ENCODE data around the gene EXT2.

The EXT2 gene

DNA sequence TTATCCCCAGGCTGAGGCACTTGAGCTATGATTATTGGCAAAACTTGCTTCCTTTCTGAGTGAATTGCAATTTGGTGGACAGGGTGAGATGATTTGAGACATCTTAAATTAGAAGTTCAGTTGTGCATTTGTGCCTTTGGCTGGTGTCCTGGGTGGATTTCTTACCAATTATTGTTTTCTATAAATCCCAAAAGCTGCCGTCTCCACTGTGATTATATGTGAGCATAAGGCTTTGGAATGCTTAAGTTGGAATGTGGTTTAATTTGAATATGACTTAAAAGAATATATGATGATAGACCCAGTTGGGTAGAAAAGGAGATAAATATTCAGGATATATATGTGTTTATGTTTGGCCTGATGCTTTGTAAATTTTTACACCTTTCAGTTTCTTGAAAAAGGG lies 70.0 kb downstream of the EXT2 start:
- DNase-seq (ENCODE audit: low read depth): no peak

DNA sequence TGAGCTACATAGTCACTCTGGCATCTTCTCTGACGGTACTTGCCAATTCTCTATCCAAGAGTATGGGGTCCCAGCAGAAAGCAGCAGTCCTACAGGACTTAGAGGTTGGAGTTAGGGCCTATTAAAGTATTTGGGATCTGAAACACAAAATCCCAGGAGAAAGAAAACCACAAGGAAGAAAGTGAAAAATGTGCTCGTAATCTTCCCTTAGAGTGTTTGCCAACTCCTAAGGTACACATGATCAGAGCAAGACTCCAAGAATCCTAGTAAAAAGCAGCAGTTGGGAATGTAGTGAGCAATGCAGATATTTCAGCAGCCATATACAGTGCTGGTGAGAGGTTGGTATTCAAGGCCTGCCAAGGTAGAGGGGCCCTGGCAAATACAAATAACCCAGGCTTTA lies 71.6 kb downstream of the EXT2 start:
- DNase-seq (ENCODE audit: low read depth): no peak

DNA sequence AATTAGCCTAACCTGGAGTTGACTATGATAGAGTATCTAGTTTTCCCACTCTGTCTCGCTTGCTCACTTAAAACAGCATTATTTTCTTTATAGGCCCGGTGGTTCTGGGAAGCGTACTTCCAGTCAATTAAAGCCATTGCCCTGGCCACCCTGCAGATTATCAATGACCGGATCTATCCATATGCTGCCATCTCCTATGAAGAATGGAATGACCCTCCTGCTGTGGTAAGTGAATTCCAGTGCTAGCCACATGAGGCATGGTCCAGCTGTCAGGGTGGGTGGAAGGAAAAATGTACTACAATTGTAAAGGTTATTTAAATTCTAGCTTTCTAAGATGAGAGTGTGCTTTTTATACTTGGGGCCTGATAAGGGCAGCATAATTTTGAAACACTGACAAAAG lies 76.0 kb downstream of the EXT2 start:
- no peak for DNase-seq (ENCODE audit: low read depth)

DNA sequence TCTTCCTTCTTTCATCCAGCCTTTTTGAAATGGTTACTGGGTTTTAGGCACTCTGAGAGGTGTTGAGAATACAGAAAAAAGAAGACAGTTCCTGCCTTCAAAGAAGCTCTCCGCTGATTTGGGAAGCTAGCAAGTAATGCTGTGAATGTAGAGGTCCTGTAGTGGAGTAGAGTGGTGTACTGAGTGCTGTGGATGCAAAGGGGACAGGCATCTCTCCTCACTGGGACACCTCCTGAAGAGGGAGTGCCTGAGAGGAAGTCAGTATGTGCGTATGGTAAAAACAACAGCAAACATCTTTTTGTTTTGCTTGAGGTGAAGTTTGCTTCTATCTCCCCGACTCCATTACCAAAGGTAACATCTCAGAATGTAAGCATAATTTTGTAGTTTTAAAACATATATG lies 77.5 kb downstream of the EXT2 start:
- DNase-seq (ENCODE audit: low read depth): no peak

DNA sequence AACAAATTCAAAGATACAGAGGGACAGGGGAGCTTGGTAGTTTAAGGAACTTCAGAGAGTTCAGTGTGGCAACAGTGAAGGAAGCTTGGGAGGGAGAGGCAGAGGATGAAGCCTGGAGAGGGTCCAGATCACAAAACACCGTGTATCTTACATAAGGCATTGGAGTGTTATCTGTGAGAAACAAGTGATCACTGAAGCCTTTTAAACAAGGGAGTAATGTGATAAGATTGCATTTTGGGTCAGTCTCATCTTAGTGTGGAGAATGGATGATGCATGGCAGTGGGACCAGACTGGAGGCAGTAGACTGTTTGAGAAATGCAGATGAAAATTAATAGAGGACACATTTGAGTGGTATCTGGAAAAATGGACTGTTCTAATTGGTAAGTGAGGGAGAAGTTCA lies 79.4 kb downstream of the EXT2 start:
- DNase-seq (ENCODE audit: low read depth): no peak

DNA sequence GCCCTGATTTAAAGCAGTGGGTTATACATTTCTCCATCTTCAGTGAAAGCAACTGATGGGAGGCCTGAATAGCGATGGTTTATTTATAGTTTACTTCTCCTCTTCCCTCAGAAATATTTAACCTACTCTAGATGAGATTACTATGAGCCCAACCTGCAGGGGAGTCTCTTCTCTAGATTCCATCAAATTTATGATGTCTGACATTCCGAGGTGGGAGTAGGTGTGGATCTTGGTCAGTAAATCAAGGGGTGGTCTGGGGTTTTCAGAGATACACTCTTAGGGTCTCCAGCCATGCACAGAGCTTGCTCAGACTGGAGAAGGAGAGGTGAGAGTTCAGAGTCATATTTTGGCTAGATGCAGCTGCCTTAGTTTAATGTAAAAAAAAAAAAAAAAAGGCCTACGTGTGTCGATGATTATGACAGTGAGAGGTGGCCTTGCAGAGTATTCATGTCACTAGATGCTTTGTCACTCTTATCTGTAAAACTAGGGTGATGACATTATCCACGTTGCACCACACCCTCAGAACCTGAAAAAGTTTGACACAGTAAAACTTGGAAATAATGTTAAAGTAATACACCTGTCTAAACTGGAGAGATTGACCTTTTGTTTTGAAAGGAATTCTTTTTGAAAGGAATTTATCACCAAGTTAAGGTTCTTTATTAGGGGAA lies 81.2 kb downstream of the EXT2 start:
- DNase-seq (ENCODE audit: low read depth): no peak

DNA sequence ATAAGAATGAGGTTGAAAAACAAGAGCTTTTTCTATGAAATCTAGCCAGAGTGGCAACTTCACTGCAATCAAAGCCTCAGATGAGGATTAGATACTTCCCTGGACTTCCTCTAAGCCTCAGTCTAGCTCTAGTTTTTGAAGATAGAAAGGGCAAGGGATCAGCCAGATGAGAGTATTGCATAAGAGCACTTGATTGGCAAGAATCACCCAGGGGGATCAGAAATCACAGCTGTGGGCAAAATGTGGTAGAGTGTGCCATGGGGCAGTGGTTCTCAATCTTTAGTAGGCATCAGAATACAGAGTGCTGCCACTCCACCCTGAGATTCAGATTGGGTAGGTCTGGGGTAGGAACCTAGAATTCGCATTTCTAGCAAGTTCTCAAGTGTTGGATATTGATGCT lies 82.4 kb downstream of the EXT2 start:
- DNase-seq (ENCODE audit: low read depth): no peak

DNA sequence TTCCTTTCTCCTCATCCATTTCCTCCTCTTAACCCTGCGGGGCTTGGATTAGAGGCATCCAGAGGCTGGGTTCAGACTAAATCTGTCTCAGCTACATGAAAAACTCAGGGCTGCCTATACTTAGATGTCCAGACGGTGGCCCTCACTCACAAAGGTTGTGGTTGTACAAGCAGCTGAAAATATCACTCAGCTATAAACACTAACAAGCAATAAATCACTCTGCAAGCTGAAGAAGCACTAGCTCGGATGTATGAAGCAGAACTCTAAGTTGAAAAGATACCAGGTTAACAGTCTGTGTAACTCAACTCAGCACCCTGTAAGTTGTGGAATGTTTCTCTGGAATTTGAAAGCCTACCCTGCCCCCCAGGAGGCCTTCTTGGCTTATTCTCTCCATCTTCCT lies 82.9 kb downstream of the EXT2 start:
- no peak for DNase-seq (ENCODE audit: low read depth)

DNA sequence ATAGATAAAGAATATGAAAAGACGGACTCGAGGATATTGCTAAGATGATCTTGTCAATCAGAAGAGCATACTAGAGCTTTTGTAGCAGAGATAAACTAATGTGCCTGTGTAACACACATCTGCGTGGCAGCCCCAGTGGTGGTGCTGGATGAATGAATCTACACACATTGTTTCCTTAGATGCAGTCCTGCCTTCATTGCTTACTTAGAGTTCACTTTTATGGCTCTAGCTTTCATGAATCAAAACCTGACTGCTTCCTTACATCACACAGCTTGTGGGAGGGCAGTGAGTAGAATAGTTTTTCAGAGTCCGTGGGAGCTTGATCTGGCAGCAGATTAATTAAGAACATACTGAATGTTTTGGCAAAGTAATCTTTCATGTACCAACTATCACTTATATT lies 83.7 kb downstream of the EXT2 start:
- no peak for DNase-seq (ENCODE audit: low read depth)

DNA sequence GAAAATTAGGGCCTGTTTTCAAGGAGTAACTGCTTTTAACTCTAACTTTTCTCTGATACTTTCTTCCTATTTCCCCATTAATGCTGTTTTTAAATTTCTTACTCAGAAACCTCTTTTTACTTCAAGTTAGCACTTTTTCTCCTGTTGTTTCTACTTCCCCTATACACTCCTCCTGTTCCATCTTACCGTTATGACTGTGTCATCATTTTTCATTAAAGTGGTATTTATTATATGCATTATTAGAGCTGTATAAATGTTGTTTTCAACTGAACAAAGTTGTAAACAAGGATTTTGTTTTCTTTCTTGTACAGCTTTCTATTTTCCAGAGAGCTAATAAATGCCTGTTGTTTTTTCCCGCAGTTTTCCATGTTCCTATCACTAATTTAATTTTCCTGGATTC lies 84.6 kb downstream of the EXT2 start:
- DNase-seq (ENCODE audit: low read depth): no peak

DNA sequence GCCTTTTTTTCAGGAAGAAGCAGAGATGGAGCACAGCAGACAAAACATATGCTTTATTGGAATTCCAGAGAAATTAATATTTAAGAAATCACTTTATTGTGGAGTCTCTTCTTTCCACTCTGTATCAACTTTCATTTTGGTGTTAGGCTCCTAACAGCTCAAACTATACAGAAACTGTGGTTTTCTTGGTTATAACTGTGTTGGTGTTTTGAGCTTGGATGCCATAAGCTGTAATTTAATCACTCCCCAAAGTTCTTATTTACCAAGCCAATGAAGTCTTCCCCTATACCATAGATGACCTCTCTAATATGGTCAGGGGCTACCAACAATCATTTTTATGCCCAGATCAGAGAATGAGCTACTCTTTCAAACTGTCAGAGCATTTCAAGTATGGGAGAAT lies 90.0 kb downstream of the EXT2 start:
- no peak for DNase-seq (ENCODE audit: low read depth)

DNA sequence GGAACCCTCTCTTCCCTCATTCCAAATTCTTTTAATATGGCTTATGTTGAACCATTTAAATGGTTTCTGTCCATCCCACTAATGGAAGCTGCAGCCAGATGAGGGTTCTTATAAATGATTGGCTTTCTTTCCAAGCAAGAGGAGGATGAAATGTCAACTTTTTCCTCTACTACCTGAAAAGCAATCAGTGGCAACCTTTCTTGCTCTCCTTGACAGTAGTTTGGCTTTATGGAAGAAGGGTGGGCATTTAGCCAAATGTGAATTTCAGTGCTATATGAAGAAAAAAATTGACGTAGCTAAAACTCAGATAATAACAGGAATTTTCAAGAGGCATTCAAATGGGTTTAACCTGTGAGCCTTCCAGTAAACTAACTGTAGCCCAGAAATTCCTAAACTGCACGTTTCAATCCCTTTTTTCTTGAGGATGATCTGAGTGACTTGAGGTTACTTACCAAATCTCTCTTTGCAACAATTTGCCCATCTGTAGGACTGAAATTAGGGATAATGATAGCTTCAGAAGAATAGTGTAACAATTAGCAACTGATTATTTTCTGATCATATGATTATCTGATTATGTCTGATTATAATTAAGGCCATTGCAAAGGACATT lies 90.9 kb downstream of the EXT2 start:
- DNase-seq (ENCODE audit: low read depth): no peak

DNA sequence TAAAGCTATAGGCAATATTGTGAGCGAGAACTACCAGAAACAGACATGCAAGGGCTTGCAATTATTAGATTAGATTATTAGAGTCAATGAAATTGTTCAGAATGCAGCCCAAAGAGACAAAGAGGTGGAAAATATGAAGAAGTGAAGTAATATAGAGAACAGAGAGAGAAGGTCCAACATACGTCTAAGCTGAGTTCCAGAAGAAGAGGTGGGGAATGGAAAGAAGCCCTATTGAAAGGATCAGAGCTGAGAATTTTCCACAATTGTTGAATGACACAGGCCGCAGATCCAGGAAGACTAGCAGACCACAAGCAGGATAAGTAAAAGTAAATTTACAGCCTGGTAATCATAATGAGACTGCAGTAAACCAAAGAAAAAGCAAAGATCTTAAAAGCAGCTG lies 93.2 kb downstream of the EXT2 start:
- no peak for DNase-seq (ENCODE audit: low read depth)

DNA sequence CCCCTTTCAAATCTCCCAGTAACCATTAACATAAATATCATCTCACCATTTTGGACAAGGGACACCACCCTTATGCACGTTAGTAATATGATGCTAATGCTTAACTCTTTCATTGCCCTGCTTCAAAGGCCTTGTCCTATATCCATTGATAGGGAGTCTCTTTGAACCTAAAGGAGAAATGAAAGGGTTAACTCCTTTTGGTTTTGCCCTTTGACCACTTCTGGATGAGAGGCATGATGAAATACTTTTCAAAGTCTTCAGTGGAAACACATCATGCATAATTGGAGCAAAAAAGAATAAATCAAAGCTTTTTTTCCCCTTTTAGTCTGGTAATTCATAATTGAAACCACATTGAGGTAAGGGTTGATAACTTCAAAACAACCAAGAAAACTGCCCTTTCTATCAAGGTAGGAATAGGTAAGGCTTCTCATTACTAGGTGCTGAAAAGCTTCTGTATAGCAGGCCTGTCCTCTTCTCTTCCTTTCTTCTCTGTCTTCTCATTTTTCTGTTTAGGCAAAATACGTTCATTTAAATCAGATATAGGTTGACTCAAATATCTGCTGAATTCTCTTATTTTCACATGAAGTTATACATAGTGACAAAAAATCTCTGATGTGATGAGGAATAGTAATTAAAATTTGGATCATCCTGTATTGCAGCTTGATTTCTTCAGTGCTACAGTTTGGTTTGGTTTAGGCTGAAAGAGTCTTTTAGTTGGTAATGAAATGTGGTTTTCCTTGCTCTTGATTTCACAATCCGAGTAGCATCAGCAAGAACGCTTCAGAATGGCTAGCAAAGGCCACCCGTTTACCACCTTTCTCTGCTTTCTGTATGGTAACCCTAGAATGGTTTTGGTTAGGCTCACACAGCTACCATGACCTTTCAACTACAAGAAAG lies 94.8 kb downstream of the EXT2 start:
- no peak for DNase-seq (ENCODE audit: low read depth)

DNA sequence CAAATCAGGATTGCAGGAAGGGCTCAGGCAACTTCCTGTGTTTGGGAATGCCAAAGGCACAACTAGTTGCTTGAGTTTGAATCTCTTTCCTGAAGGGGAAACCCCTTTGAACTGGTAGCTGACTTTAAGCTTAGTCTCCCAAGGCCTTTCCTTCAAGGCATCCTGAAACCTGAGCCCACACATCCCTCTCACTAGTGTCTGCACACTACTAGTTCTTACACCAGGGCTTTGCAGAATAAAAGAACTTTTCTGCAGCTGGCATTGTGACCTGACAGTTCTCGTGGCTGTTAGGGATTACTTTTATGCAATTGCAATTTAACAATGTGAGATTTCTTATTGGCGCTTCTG lies 95.4 kb downstream of the EXT2 start:
- no peak for DNase-seq (ENCODE audit: low read depth)

DNA sequence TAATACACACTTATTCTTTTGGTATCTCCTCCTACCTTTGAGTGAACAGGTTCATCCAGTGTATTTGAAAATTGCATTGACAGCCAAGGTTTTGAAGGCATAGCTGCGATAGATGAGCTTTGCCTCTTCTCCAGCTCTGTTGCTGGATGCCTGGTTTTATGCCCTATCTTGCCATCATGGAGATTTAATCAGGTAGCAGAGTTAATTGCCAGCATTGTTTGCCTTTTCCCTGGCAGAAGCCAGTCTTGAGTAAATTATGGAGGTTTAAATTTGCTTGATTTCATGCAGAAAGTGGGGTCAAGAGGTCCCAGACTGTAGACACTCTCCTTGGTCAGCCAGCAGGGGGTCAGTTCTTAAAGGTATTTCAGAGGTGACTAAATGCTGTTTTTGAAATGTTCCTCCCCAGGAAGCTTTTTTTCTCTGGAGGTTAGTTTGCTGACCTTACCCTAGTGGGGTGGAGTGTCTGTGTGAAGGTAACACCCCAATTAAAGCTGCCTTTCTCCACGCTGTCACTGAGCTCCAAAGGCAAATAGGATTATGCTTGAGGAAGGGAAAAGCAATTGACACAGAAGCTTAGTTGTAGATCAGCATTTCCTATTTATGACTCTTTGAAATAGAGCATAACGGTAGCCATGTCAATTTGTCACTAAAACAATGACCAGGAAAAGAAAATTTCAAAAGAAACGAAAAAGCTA lies 96.0 kb downstream of the EXT2 start:
- DNase-seq (ENCODE audit: low read depth): no peak

DNA sequence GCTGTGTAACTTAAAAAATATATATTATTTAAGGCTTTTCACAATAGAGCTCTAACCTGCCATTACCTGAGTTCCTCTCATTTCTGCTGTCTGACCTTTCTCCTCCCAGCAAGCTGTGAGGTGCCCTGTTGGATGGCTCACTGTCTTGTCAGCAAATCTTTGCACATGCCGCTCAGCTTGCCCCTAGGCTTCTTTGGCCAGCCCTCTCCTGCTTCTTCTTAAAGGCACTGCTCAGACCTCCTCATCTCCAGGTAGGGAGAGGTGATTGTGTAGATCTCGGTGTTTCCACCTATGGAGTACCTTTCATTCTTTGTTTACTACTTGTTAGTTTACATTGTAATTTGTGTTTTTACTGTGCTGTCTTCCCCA lies 96.5 kb downstream of the EXT2 start:
- no peak for DNase-seq (ENCODE audit: low read depth)

DNA sequence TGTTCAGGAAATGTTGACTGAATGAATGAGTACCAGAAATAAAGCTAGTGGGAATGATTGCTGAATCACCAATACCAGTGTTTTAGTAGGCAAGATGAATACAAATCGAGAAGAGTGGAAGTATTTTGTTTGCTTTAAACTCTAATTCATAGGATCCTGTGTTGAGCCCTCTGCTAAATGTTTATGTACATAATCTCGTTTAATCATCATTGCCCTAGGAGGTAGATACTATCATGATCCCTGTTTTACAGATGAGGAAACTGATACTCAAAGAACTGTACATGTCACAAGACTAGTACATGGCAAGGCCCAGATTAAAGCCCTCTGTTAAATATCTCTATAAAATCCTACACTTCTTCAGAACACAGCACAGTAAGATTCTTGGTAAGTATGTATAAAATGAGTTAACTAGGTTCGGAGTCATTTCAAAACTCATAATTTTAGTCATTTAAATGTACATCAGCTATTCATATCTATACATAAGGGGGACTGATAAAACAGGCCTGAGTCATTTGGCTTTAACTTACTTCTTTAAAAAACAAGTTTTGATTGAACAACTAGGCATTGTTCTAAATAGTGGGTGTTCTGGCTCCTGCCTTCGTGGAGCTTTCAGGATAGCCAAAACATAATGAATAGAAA lies 97.1 kb downstream of the EXT2 start:
- DNase-seq (ENCODE audit: low read depth): no peak

DNA sequence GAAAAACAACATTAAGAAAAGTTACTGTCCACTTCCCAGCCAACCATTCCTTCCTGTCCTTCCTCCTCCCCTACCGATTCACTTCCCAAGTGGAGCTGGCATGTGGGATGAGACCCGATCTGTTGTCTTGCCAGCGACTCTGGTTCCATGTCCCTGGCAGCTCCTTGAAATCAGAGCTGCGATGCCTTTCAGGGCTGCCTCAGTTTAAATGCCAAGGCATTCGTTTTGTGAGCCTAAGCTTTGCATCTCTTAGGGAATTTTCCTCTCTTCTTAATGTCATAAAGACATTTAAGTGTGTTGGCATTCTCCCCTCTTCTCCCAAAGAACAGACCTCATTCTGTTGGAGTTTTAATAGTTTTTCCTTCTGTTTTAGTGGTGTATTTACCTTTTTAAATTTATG lies 98.4 kb downstream of the EXT2 start:
- DNase-seq (ENCODE audit: low read depth): no peak

DNA sequence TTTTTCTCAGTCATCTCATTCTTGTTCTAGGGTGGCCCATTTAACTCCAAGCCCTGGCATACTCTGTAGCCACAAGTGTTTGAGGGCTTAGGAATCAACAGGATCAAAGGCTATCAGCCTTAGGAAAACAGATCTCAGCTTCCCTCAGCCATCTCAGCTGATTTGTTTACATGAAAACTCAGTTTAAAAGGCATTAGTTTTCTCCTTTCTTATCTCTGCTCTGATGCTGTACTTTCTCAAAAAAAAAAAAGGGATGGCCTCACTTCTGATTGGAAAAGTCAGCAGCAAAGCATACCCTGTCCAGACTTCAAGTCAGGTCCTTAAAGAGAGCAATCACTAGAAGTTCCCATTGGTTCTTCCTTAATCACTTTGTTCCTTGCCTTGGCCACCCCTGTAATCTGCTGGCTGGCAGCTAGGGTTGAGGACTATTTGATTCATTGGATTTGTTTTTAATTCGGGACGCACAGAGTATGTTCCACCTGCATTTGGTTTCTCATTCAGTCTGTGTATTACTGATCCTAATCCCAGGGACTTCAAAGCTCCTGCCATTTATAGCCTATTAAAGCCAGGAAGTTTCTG lies 102.8 kb downstream of the EXT2 start:
- no peak for DNase-seq (ENCODE audit: low read depth)

DNA sequence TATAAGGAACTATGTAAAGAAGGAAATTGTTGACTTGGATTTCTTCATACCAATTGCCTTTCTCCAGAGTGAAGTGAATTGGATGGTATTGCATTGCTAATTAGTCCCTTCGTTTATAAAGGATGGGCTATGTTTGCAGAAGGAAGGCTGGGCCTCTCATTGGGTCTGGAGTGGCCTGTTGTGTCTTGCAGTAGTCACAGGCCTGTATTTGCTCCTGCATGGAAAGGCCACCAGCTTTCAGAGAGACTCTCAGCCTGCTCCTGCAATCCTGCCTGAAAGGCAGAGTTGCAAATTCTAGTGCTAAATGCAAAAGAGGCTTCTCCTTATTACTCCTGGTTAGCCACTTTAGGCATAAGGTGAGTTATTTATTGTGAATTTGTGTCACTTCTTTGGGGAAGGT lies 103.8 kb downstream of the EXT2 start:
- DNase-seq (ENCODE audit: low read depth): no peak

DNA sequence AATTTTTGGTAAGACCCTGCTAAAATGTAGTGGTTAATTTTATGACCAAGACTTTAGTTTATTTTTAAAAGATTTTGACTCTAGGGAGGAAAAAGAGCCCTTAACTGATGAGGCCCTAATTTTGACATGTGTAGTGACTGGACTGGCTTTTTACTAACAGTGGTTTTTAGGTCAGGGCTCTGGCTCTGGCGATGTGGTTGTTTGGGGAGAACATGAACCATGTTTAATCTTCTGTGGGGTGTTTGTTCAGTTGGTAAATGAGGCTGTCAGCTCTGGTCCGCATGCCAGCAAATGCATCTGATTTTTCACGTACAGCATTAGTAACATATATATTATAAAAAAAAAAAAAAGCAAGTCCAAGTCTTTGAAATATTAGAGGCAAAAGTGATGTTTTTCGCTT lies 104.3 kb downstream of the EXT2 start:
- no peak for DNase-seq (ENCODE audit: low read depth)
